Hematopoietic multipotent progenitor cell (in vitro differentiated cells): ENCODE data around the gene LCLAT1. TPM values are rescaled to one million over a fixed set of nuclear protein-coding genes. Genes with fewer than 3 reads are reported as not detected.
A peak's percentile ranks its signal among the peaks of the same experiment; 100 is the strongest.
"Not testable (repeated sequence)": the region's sequence is repeated elsewhere in the genome, so short reads cannot be mapped to it uniquely, and the experiment has no call there.

Experiments used
- DNase-seq, 3 donors: peaks; one replicate each; pipeline ENCODE4 v3.0.0-alpha.2; 2011 to 2015; ENCODE audit warnings: low read depth in 2 of 3, low spot score in 2 of 3
- total RNA-seq: library from RNA; depleted of rRNA; stranded (reverse); fragments of >200 nt; gene quantifications from one replicate; pipeline ENCODE4 v1.2.3, GENCODE V29; 2012

The LCLAT1 gene
- total RNA-seq, 1 donor: 11.6 TPM

GRCh38 chr2:30583204-30583749 is 136.2 kb downstream of the LCLAT1 start:
- no peak for DNase-seq

DNA sequence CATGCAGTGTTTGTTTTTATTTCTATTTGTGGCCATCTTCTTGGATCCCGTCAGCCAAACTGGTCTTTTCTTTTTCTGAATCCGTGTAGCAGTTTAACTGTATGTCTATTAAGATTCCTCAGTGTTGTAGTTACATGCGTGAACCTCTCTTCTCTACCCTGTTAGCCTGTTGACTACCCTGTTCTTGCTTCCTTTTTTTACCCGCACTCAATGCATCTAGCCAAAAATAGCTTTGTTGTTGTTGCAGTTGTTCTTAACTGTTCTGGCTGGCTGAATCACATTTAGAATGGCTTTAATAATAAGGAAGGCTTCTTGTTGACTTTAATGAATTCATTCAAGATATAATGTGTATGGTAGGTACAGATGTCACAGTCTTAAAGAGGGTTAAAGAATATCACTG is 137.1 kb downstream of the LCLAT1 start:
- DNase-seq: peak in 1 of 3 donors; percentile 33

- DNase-seq: no peak
These were observed 141.9 kb downstream of the LCLAT1 start for GRCh38 chr2:30588994-30589393.

- no peak for DNase-seq
These were observed 143.4 kb downstream of the LCLAT1 start for GRCh38 chr2:30590407-30590806.

DNA sequence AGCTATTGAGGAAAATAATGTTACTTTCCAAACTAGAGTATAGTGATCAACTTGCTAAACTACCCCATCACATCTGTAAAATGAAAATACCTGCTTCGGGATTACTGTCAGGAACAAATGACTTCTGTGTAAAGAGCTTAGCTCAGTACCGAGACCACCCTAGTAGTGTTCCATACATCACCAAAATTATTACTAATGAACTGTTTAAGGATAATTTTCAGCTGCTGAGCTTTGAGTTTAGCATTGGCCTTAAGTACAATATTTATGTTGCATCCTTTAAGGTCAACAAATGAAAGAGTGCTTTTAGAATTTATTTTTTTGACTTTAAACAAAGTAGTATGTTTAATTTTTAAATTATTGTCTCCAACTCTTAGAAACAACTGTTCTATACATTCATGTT is 144.1 kb downstream of the LCLAT1 start:
- no peak for DNase-seq

DNA sequence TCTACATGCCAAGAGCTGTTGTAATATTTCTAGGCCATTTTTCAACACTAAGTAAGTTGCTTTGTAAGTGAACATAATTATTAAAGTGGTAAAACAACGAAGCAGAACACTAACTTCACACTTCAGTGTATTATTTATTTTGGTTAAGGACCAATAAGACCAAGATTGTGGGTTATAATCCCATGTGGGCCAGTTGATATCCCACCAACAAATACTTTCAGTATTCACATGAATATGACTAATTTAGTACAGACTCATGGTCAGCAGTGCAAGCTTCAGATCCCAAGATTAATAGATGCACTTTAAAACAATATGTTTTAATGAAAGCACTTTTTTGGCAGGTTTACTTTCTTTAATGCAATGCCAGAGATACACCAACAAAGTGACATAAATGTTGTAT is 154.3 kb downstream of the LCLAT1 start:
- no peak for DNase-seq

GRCh38 chr2:30605197-30605596 is 158.2 kb downstream of the LCLAT1 start:
- DNase-seq: no peak

DNA sequence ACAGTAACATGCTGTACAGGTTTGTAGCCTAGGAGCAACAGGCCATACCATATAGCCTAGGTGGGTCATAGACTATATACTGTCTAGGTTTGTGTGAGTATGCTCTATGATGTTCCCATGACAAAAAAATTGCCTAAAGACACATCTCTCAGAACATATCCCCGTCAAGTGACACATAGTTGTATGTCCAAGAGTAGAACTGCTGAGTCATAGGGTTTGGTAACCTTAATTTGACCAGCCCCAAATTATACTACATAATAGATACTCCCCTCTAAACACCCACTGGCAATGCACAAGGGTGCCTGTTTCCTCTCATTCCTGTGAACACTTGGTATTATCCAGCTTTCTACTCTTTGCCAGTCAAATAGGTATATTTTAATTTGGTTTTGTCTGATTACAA is 161.6 kb downstream of the LCLAT1 start:
- no peak for DNase-seq

GRCh38 chr2:30611583-30611982 is 164.5 kb downstream of the LCLAT1 start:
- no peak for DNase-seq

- DNase-seq: no peak
These were observed 165.3 kb downstream of the LCLAT1 start for GRCh38 chr2:30612371-30612770.

DNA sequence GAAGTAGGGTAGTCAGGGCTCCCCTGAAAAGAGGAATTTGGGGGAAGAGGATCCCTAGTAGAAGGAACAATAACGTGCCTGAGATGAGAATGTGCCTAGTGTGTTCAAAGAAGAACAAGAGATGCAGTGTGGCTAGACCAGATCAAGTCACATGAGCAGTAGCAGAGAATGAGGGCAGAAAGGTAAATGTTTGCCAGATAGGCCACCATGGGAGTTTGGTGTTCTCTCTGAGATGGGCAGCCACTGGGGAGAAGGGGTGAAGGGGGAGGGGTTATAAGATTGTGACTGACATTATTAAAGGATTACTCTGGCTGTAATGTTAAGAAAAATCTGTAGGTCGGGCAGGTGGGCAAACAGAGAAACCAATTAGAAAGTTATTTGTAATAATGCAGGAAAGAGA is 166.0 kb downstream of the LCLAT1 start:
- DNase-seq: no peak

DNA sequence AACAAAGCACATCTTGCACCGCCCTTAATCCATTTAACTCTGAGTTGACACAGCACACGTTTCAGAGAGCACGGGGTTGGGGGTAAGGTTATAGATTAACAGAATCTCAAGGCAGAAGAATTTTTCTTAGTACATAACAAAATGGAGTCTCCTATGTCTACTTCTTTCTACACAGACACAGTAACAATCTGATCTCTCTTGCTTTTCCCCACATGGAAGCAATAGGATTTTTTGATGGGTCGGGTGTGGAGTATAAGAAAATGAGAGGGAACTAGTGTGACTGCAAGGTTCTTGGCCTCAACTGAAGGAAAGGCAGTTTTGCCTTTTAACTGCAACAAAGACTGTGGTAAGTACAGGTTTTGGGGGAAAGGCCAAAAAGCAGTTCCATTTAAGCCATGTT is 167.2 kb downstream of the LCLAT1 start:
- DNase-seq: not testable (repeated sequence)

DNA sequence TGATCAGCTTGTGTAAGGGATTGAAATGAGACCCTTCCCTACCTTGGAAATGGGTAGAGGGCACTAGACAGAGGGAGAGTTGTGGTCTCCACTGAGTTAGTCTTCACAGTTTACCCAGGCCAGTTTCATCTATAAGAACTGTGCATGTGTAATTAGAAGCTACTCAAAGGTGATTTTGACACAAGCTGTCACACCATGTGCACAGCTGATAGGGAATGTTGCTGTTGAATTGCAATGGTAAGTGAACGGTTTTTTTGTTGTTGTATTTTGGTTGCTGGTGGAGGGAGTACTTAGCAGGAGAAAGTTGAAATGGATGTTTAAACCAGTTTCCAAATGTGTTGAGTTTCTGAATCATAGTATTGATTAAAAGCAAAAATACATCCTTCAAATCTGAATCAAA is 168.9 kb downstream of the LCLAT1 start:
- DNase-seq: no peak

GRCh38 chr2:30620102-30620501 is 173.1 kb downstream of the LCLAT1 start:
- DNase-seq: no peak

DNA sequence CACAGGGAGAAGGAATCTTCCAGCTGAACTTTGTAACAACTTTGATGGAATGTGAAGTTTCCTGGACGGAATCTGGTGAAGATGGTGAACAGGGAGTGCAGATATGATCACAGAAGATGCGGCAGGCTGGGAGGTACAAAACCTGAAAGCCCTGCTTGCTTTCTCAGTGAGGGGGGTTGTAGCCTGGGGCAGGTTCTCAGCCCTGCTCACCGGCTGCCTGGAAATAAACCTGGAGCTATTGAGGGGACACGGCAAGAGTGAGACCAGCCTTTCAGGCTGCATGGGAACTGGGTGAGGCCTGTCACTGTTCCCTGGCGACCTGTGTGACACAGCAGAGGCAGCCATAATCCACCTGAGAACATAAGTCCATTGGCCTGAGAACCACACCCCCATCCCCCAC is 174.8 kb downstream of the LCLAT1 start:
- DNase-seq: no peak

DNA sequence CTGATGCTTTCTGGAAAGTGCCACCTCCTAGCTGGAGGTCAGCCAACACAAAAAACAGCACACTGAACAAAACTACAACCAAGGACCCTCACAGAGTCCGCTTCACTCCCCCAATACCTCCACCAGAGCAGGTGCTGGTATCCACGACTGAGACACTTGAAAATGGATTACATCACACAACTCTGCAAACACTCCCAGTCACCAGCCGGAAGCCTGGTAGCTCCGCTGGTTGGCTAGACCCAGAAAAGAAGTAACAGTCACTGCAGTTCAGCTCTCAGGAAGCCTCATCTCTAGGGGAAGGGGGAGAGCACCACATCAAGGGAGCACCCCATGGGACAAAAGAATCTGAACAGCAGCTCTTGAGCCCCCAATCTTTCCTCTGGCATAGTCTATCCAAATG is 175.4 kb downstream of the LCLAT1 start:
- no peak for DNase-seq

DNA sequence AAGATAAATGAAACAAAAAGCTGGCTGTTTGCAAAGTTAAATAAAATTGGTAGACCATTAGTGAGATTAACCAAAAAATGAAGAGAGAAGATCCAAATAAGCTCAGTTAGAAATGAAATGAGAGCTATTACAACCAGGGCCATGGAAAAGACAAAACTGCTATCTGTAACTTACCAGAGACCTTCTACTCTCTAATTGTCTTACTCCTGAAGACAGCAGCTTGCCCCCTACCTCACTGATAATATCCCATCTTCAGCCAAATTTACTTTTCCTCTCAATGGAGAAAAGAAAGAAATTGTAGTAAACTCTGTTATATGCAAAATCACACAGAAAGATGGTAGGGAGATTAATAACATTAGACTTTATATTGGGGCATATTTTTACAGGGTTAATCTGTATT is 178.2 kb downstream of the LCLAT1 start:
- DNase-seq: no peak

GRCh38 chr2:30625701-30626100 is 178.7 kb downstream of the LCLAT1 start:
- no peak for DNase-seq

DNA sequence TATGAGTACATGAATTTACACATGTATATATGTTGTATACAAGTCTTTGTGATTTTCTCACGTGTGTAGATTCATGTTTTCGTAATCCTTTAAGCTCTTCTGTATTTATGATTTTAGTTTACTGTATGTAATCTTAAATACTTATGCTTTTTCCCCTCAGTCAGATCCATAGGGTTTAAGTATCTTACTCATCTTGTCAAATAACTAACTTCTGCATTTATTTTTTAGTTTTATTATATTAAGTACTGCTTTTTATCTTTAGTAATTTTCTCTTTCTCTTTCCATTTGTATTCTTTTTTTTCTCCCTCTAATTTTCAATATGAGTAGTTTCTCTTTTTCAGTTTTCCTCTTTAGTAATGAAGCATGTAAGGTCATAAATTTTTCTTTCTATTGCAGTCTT is 179.4 kb downstream of the LCLAT1 start:
- DNase-seq: no peak

- DNase-seq: no peak
These were observed 180.1 kb downstream of the LCLAT1 start for GRCh38 chr2:30627151-30627550.

- DNase-seq: no peak
These were observed 181.3 kb downstream of the LCLAT1 start for GRCh38 chr2:30628341-30628740.

DNA sequence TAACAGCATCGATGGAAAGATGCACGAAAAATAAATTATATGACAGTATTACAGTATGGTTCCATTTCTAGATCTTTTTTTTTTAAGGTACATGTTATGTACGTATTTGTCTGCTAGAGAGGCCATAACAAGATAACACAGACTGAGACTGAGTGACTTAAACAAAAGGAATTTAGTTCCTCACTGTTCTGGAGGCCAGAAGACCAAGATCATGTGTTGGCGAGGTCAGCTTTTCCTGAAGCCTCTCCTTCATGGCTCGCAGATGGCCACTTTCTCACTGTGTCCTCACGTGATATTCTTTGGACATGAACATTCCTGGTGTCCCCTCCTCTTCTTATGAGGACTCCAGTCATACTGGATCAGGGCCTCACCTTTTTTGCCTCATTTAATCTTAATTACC is 182.8 kb downstream of the LCLAT1 start:
- no peak for DNase-seq

DNA sequence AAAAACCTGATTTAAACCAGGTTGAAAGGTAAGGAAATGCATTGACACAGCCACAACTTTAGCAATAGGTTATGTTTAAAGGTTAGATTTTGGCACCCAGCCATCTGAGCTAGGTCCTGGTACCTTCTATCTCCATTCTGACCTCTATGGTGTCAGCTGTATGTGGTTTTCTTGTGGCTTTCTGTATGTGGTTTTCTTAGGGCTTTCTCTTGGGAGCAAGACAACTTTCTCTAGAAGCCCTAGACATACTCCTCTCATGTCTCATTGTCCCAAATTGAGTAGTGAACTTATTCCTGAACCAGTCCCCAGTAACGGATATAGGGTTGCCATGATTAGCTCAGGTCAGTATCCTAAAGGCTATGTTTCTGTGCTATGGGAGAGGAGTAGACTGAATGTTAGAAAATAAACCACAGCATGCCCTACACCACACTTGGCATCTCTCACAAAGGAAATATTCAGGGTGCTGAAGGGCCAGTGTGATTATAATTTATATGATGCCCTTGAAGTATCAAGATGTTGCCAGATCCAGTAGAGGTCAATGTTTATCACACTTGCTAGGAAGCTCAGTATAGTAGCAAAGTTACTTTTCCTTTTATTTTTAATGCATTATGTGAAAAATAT is 184.1 kb downstream of the LCLAT1 start:
- DNase-seq: peak in 2 of 3 donors; percentile 18 to 54
